Sigmoid colon (tissue), 4 donors: ENCODE results near the gene ARHGAP6.

ENCODE experiments used
- CTCF ChIP-seq, 4 experiments: fragments of 450-650 bp in 3 of 4; fragments of 200-600 bp in 1 of 4; IDR thresholded peaks; one replicate each; pipeline ENCODE4 v1.5.1; 2016 to 2019; ENCODE audit warnings: antibody characterized with exemption in 4 of 4, mild to moderate bottlenecking in 3 of 4, moderate library complexity in 2 of 4
- POLR2AphosphoS5 ChIP-seq, 4 donors: sonication (generic); formaldehyde crosslinking; IDR thresholded peaks; one replicate each; pipeline ENCODE4 v1.6.1; 2017; ENCODE audit warnings: antibody characterized with exemption in 4 of 4

DNA sequence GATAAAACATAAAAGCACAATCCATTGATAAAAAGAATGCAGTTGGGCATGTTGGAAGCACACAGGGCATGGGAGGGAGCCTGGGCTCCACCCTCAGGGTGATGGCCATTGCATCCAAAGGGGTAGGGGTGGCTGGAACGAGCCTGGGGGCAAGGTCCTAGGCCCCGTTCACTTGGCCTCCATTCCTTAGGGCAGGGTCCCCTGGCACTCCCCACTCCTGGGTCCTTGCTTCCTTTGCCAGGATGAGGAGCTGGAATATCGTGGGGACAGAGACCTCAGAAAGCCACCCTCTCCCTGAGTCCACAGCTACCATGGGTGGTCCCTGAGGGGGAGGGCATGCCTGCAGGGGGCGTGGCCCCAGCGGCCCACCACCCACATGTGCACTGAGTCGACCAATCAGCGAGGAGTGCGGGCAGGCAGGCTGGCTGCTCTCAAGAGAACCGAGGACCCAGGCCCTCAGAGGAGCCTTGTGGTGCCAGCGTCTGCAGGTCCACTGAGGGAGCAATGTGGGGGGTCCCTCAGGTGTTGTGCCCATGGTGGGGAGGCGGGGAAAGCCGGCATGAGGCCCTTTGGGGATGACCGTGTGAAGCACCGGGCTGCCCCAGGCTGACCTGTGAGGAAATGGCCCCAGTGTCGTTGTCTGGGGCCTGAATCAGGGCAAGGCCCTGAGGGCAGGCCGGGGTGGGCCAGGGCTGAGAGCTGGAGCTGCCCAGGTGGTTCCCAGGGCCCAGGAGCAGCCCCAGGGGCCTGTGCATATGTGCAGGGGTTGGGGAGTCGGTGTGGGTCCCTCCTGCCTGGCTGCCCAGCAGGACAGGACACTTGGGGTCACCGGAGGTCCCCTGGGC is 451.2 kb downstream of the ARHGAP6 start:
- no peak for TF ChIP-seq POLR2AphosphoS5 (IDR thresholded peaks at IDR 0.05)
- TF ChIP-seq CTCF (IDR thresholded peaks at IDR 0.05), result no peak
